ENCODE measurements around the gene BMERB1.

The BMERB1 gene

GRCh38 chr16:15482748-15483298, 48.4 kb downstream of the BMERB1 start:
- no peak for TF ChIP-seq CTCF (IDR thresholded peaks at IDR 0.05; ENCODE audit: low read depth, low read length)
- no peak overlapping the region for H3K4me3 ChIP-seq (ENCODE audit: low read depth, low read length)

GRCh38 chr16:15483857-15484256, 49.5 kb downstream of the BMERB1 start:
- TF ChIP-seq CTCF (IDR thresholded peaks at IDR 0.05; ENCODE audit: low read depth, low read length), result no peak
- H3K4me3 ChIP-seq (ENCODE audit: low read depth, low read length), result no peak overlapping the region

GRCh38 chr16:15484662-15485061, 50.3 kb downstream of the BMERB1 start:
- no peak overlapping the region for H3K4me3 ChIP-seq (ENCODE audit: low read depth, low read length)
- TF ChIP-seq CTCF (IDR thresholded peaks at IDR 0.05; ENCODE audit: low read depth, low read length), result no peak

GRCh38 chr16:15485175-15485574, 50.8 kb downstream of the BMERB1 start:
- TF ChIP-seq CTCF (IDR thresholded peaks at IDR 0.05; ENCODE audit: low read depth, low read length), result no peak
- H3K4me3 ChIP-seq (ENCODE audit: low read depth, low read length), result no peak overlapping the region

- TF ChIP-seq CTCF (IDR thresholded peaks at IDR 0.05; ENCODE audit: low read depth, low read length), result no peak
- no peak overlapping the region for H3K4me3 ChIP-seq (ENCODE audit: low read depth, low read length)
Measured at GRCh38 chr16:15486661-15487060, 52.3 kb downstream of the BMERB1 start.

GRCh38 chr16:15487336-15488284, 53.2 kb downstream of the BMERB1 start:
- TF ChIP-seq CTCF (IDR thresholded peaks at IDR 0.05; ENCODE audit: low read depth, low read length), result no peak
- H3K4me3 ChIP-seq (ENCODE audit: low read depth, low read length), result no peak overlapping the region

- TF ChIP-seq CTCF (IDR thresholded peaks at IDR 0.05; ENCODE audit: low read depth, low read length), result no peak
- H3K4me3 ChIP-seq (ENCODE audit: low read depth, low read length), result no peak overlapping the region
Measured at GRCh38 chr16:15489016-15489415, 54.6 kb downstream of the BMERB1 start.
